GM21526 (cell line): Measurements from ENCODE around the gene SUN5.
"Not testable (repeated sequence)": the region's sequence is repeated elsewhere in the genome, so short reads cannot be mapped to it uniquely, and the experiment has no call there.

Experiments
- ATAC-seq: cut with Tn5 transposase; IDR thresholded peaks from one replicate; pipeline ENCODE4 v1.9.1; 2021; ENCODE audit warnings: moderate library complexity; ENCODE audit not compliant: unreplicated experiment, low FRiP score

The SUN5 gene

GRCh38 chr20:32979201-32979998 is 24.8 kb downstream of the SUN5 start:
- no peak for ATAC-seq

GRCh38 chr20:32978009-32978335 is 26.3 kb downstream of the SUN5 start:
- no peak for ATAC-seq

- ATAC-seq, result no peak
Measured at GRCh38 chr20:32977281-32978008, 26.8 kb downstream of the SUN5 start.

DNA sequence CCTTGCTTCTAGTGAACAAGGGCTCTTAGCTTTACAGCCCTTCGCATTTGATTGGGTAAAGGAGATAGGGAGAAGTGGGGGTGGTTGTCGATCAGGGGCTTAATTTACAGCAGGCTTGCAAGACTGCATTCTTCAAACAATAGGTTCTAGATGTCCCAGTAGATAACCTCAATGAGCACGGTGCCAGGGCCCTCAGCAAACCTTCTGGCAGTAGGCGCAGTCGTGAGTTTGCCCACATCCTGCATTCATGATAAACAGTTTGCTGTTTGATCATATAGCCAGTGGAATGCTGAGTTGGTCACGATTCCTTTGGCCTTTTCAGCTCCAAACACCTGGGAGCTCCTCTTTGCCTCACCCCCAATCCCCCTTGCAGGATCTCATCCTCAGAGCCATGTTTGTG is 27.5 kb downstream of the SUN5 start:
- ATAC-seq, result no peak

GRCh38 chr20:32975698-32976674 is 28.2 kb downstream of the SUN5 start:
- no peak for ATAC-seq

- ATAC-seq, result not testable (repeated sequence)
Measured at GRCh38 chr20:32975121-32975520, 29.1 kb downstream of the SUN5 start.

DNA sequence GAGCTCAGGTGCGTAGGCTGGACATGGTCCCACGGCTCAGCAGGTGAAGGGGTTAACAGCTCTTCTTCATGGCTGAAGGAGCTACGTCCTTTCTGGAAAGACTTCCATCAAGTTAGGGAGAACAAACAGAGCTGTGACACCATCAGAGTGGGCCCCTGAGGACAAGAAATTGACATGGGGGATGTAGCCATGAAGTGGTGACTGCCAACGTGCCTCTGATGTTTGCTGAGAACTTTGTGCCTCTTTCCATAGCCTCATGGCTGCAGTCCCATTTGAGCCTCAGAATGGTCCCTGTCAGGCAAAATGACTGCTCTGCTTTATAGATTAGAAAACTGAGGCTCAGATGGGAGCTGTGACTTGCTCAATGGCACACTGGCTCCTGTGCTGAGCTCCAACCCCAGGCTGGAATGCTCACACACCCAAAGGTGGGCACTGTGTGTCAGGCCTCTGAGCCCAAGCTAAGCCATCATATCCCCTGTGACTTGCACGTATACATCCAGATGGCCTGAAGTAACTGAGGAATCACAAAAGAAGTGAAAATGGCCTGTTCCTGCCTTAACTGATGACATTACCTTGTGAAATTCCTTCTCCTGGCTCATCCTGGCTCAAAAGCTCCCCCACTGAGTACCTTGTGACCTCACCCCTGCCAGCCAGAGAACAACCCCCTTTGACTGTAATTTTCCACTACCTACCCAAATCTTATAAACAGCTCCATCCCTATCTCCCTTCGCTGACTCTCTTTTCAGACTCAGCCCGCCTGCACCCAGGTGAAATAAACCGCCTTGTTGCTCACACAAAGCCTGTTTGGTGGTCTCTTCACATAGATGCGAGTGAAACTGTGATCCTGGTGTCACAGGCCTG is 29.8 kb downstream of the SUN5 start:
- ATAC-seq, result not testable (repeated sequence)

GRCh38 chr20:32973077-32973717 is 31.0 kb downstream of the SUN5 start:
- ATAC-seq, result no peak

GRCh38 chr20:32972181-32973076 is 31.8 kb downstream of the SUN5 start:
- ATAC-seq, result peak; percentile 66

GRCh38 chr20:32971703-32972161 is 32.5 kb downstream of the SUN5 start:
- no peak for ATAC-seq

DNA sequence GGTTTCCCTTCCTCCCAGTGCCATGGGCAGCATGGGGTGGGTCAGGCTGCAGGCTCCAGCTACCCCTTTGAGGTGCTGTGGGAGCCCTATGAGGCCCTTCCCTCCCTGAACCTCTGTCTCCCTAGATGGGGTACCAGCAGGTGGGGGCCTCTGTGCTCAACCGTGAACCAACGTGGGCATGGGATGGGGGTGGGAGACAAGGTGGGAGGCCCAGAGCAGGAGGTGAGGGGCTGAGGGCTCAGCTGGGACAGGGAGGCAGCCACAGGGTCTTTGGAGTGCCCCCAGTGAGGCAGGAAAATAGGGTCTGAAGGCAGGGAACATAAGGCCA is 33.3 kb downstream of the SUN5 start:
- no peak for ATAC-seq

DNA sequence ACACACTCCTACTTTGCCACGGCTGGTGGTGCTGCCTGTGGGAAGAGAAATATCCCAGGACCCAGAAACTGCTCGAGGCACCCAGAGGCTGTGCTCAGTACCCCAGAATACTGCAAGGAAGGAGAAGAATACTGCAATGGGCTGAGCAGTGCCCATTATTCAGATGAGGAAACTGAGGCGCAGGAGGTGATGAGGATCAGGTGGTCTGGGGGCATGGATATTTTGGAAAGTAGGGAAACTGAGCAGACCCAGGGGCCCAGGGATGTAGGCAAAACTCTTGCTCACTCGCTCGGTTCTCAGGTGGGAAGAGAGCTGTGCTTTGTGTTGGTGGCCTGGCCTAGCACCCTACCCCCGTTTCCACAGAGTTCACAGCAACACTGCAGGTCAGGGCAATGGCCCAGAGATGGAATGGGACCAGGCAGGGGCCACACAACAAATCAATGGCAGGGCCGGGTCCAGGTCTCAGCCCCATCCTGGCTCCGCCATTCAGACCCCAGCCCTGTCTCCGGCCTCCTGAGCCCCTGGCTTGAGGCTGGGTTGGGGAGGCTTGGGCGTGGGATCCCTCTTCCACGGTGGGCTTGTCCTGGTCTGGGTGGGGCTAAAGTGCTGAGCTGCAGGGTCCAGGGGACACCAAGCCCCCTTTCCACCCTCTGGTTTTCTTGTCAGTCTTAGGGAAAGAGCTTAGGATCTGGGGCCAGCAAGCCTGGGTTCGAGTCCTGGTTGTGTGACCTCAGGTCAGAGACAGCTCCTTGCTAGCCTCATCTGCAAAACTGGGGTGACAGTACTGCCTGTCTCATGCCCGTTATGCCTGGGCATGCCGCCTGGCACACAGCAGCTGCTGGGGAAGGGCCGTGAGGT is 33.9 kb downstream of the SUN5 start:
- ATAC-seq, result no peak

GRCh38 chr20:32969356-32970114 is 34.7 kb downstream of the SUN5 start:
- no peak for ATAC-seq

DNA sequence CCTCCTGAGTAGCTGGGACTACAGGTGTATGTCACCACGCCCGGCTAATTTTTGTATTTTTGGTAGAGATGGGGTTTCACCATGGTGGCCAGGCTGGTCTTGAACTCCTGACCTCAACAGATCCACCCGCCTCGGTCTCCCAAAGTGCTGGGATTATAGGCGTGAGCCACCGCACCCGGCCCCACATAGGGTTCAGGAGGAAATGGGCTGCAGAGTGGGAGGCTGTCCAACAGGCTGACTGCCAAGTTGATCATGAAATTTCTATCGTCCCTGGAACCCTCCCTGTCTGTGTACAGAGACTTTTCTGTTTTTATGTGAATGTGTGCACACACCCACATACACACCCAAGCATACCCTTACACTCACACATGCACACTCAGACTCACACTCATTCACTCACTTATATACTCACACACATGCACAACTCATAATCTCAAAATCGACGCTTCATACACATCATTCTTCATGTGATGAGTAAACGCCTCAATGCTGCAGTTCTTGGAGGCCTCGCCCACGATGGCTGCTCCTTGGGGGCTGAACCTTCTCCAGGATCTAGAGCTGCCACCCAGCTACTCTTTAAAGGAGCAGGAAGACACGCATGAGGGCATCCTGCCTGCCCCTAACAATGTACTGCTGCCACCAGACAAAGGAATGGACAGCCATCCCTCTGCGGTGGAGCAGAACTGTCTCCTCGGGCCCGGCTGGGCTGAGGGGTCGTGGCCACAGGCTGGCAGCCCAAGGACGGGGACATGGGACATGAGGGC is 35.6 kb downstream of the SUN5 start:
- no peak for ATAC-seq

GRCh38 chr20:32967961-32968457 is 36.2 kb downstream of the SUN5 start:
- ATAC-seq, result no peak
